Measurements from ENCODE around the gene TTC39B. TPM values are rescaled to one million over a fixed set of nuclear protein-coding genes. Genes with fewer than 3 reads are reported as not detected.
"Not testable (repeated sequence)": the region's sequence is repeated elsewhere in the genome, so short reads cannot be mapped to it uniquely, and the experiment has no call there.

Gene TTC39B
- total RNA-seq, 2 experiments from 2014 or later: 25.5 to 27.0 TPM

DNA sequence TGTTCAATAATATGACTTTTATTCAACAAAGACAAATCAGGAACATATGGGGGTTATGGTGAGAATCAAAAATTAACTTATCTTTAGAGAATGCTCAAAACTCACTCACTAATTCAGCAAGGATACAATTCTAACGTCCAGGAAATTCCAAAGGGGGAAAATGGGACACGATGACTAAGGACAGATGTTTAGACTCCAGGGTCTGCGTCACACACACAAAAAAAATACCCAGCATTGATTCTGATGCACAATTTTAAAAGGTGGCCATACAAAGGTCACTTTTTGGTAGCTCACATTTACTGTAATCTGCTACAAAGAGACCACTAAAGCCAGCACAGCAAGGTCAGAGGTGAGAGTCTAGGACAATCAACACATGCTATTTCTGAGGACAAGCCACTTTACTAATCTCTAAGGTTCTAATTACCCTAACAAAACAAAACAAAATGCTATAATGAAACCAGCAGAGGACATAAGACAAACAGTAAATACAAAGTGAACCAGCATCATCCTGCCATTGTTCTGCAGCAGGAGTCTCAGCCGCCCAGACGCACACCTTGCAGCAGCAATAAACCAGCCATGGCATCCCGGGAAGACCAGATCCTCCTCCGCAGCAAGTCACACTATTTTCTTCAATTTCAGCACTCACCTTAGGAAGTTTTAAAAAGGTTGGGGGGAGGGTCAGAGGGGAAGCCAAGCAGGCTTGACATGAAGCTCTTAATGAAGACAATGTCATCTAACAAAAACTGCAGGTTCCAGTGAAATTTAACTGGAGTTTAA is 57.8 kb downstream of the TTC39B start:
- ChIA-PET POLR2A (no interaction called here), CTCF (no interaction called here)
- no peak for DNase-seq
- peaks cover 13% of the 10 kb centered on the region for H3K36me3 Mint-ChIP-seq (ENCODE audit: low read depth)
- no peak overlapping the region for H3K27ac Mint-ChIP-seq
- H3K9me3 Mint-ChIP-seq: no peaks in the 10 kb centered on the region
- no peak overlapping the region for H3K4me3 Mint-ChIP-seq
- peaks cover 16% of the 10 kb centered on the region for H3K4me1 Mint-ChIP-seq
- H3K27me3 Mint-ChIP-seq: no peaks in the 10 kb centered on the region

GRCh38 chr9:15248621-15249020 is 58.4 kb downstream of the TTC39B start:
- Mint-ChIP-seq H3K36me3 (ENCODE audit: low read depth) (peaks cover 14% of the 10 kb centered on the region), H3K27ac (no peak overlapping the region), H3K4me3 (no peak overlapping the region), H3K4me1 (peaks cover 15% of the 10 kb centered on the region), H3K9me3 (no peaks in the 10 kb centered on the region), H3K27me3 (no peaks in the 10 kb centered on the region)
- ChIA-PET CTCF (interaction anchor here (1.0 kb wide), 1 partner anchor 15 kb away, joined by 3 read pairs; no protein-coding TSS in a partner anchor), POLR2A (no interaction called here)
- no peak for DNase-seq

DNA sequence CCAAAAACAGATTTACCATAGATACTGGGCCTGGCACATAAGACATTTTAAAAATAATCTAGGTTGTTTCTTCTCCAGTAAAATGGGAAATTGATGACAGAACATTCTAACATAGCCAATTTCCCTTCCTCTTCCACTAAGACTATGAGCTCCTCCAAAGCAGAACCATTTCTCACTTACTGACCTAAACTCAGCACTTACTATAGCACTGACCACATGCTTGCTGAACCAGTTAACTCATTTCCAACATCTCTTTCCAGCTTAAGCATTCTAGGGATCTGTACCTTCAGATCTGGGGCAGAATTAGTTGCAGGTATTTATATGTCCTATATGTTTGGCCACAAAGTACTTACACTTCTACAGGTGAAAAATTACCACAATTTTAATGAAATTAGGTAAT is 58.9 kb downstream of the TTC39B start:
- Mint-ChIP-seq H3K36me3 (ENCODE audit: low read depth) (peaks cover 14% of the 10 kb centered on the region), H3K27ac (no peak overlapping the region), H3K4me3 (no peak overlapping the region), H3K4me1 (peaks cover 15% of the 10 kb centered on the region), H3K27me3 (no peaks in the 10 kb centered on the region), H3K9me3 (no peaks in the 10 kb centered on the region)
- CTCF ChIA-PET: interaction anchor here (1.0 kb wide), 1 partner anchor 15 kb away, joined by 3 read pairs; no protein-coding TSS in a partner anchor
- DNase-seq: no peak
- POLR2A ChIA-PET: no interaction called here

DNA sequence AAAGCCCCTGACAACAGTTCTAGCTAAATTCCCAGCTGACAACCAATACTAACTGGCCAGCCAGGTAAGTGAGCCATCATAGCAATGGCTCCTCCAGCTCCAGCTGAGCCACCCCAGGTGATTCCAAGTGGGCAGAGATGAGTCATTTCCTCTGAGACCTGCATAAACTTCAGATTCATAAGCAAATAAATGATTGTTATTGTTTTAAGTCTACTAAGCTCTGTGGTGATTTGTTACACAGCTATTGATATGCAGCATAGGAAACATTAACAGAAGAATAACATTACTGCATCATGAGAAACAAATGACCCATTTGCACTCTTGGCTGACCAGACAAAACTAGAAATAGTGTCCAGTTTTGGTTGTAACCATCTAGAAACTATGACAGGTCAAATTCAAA is 60.3 kb downstream of the TTC39B start:
- ChIA-PET CTCF (interaction anchor here (1.3 kb wide), 1 partner anchor 42 kb away, joined by 3 read pairs; no protein-coding TSS in a partner anchor), POLR2A (no interaction called here)
- H3K27me3 Mint-ChIP-seq: no peaks in the 10 kb centered on the region
- DNase-seq: no peak
- H3K27ac Mint-ChIP-seq: no peak overlapping the region
- peaks cover 14% of the 10 kb centered on the region for H3K36me3 Mint-ChIP-seq (ENCODE audit: low read depth)
- no peak overlapping the region for H3K4me3 Mint-ChIP-seq
- H3K4me1 Mint-ChIP-seq: peaks cover 15% of the 10 kb centered on the region
- no peaks in the 10 kb centered on the region for H3K9me3 Mint-ChIP-seq

DNA sequence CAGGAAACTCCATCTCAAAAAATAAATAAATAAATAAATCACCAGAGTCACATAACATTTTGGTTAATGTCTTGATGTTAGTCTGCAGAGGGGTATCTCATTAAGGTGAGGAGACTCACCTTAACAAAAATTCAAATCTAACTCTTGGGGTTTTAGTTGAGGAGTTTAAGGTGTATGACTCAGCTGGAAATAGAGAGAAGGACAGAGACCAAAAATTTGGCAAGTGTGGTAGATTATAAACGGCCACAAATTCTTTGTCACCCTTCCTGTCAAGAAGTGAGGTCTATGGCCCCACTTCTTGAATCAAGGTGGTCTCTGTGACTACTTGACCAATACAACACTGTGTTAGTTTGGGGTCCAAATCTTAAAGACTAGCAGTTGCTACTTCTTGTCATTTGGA is 60.8 kb downstream of the TTC39B start:
- no peak for DNase-seq
- Mint-ChIP-seq H3K4me3 (no peak overlapping the region), H3K27me3 (no peaks in the 10 kb centered on the region), H3K27ac (no peak overlapping the region), H3K9me3 (no peaks in the 10 kb centered on the region), H3K36me3 (ENCODE audit: low read depth) (peaks cover 14% of the 10 kb centered on the region), H3K4me1 (peaks cover 15% of the 10 kb centered on the region)
- CTCF ChIA-PET: interaction anchor here (1.3 kb wide), 1 partner anchor 41 kb away, joined by 3 read pairs; no protein-coding TSS in a partner anchor
- POLR2A ChIA-PET: interaction anchor here (0.6 kb wide), 1 partner anchor 40 kb away, joined by 3 read pairs; no protein-coding TSS in a partner anchor

- Mint-ChIP-seq H3K27me3 (no peaks in the 10 kb centered on the region), H3K4me1 (peaks cover 17% of the 10 kb centered on the region), H3K36me3 (ENCODE audit: low read depth) (peaks cover 14% of the 10 kb centered on the region), H3K9me3 (peaks cover 9% of the 10 kb centered on the region), H3K27ac (no peak overlapping the region), H3K4me3 (no peak overlapping the region)
- ChIA-PET POLR2A (no interaction called here), CTCF (no interaction called here)
- no peak for DNase-seq
Measured at GRCh38 chr9:15244001-15244441, 63.0 kb downstream of the TTC39B start.

- ChIA-PET POLR2A (no interaction called here), CTCF (no interaction called here)
- Mint-ChIP-seq H3K4me3 (no peak overlapping the region), H3K27ac (no peak overlapping the region), H3K9me3 (peaks cover 17% of the 10 kb centered on the region), H3K36me3 (ENCODE audit: low read depth) (peaks cover 24% of the 10 kb centered on the region), H3K4me1 (peaks cover 17% of the 10 kb centered on the region), H3K27me3 (no peaks in the 10 kb centered on the region)
- DNase-seq: no peak
Measured at GRCh38 chr9:15243081-15243480, 63.9 kb downstream of the TTC39B start.

DNA sequence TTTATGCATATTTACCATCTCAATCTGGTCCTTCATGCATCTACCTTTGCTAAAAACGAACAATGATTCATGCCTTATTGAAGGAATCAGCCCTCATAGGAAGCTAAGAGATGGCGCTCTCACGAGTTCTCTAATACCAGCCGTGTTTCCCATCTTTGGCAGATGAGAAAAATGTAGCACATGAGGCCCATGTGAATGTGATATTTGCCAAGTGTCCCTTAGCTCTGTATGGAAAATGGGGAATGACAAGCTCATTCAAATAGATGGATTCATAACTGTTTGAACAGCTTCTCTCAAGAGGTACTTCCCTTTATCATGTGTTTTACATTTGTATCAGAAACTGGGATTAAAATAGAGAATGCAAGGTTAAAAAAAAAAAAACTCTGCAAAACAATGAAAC is 66.1 kb downstream of the TTC39B start:
- Mint-ChIP-seq H3K36me3 (ENCODE audit: low read depth) (peaks cover 37% of the 10 kb centered on the region), H3K4me3 (no peak overlapping the region), H3K9me3 (peaks cover 34% of the 10 kb centered on the region), H3K27ac (no peak overlapping the region), H3K27me3 (no peaks in the 10 kb centered on the region), H3K4me1 (peaks cover 5% of the 10 kb centered on the region)
- CTCF ChIA-PET: no interaction called here
- POLR2A ChIA-PET: no interaction called here
- no peak for DNase-seq

DNA sequence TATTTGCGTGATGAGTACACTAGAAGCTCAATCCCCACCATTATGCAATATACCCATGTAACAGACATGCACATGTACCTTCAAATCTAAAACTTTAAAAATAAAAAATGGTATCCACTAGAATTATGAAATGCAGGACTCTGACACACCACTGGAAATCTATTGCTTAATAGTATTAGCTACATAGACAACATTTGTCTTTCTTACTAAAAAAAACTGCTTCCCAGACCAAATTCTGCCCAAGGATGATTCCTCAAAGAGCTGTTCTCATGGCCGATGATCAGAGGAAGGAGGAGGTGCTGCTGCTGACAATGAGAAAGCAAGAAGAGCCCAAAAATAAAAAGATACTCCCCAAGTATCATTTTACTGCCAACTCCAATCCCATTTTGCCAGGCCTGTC is 67.2 kb downstream of the TTC39B start:
- peaks cover 41% of the 10 kb centered on the region for H3K36me3 Mint-ChIP-seq (ENCODE audit: low read depth)
- ChIA-PET CTCF (no interaction called here), POLR2A (no interaction called here)
- peaks cover 7% of the 10 kb centered on the region for H3K4me1 Mint-ChIP-seq
- H3K27ac Mint-ChIP-seq: no peak overlapping the region
- DNase-seq: no peak
- H3K9me3 Mint-ChIP-seq: peaks cover 38% of the 10 kb centered on the region
- H3K4me3 Mint-ChIP-seq: no peak overlapping the region
- no peaks in the 10 kb centered on the region for H3K27me3 Mint-ChIP-seq

DNA sequence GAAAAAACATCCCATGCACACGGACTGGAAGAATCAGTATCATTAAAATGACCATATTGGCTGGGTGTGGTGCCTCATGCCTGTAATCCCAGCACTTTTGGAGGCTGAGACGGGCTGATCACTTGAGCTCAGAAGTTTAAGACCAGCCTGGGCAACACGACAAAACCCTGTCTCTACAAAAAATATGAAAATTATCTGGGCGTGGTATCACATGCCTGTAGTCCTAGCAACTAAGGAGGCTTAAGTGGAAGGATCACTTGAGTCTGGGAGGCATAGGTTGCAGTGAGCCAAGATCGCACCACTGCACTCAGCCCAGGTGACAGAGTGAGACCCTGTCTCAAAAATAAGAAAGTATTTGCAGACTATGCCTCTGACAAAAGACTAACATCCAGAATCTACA is 68.4 kb downstream of the TTC39B start:
- H3K4me1 Mint-ChIP-seq: peaks cover 4% of the 10 kb centered on the region
- POLR2A ChIA-PET: interaction anchor here (0.6 kb wide), 1 partner anchor 61 kb away, joined by 3 read pairs; no protein-coding TSS in a partner anchor
- H3K9me3 Mint-ChIP-seq: peaks cover 38% of the 10 kb centered on the region
- no peak overlapping the region for H3K4me3 Mint-ChIP-seq
- H3K27me3 Mint-ChIP-seq: no peaks in the 10 kb centered on the region
- CTCF ChIA-PET: no interaction called here
- H3K36me3 Mint-ChIP-seq (ENCODE audit: low read depth): peaks cover 39% of the 10 kb centered on the region
- no peak for DNase-seq
- no peak overlapping the region for H3K27ac Mint-ChIP-seq

DNA sequence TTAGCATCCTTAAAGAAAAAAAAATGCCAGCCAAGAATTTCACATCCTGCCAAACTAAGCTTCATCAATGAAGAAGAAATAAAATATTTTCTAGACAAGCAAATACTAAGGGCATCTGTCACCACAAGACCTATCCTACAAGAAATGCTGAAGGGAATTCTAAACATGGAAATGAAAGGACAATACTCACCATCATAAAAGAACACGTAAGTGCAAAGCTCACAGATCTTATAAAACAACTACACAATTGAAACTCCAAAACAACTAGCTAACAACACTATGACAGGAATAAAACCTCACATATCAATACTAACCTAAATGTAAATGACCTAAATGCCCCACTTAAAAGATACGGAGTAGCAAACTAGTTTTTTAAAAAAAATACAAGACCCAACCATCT is 71.4 kb downstream of the TTC39B start:
- H3K27me3 Mint-ChIP-seq: no peaks in the 10 kb centered on the region
- ChIA-PET CTCF (interaction anchor here (0.7 kb wide), 1 partner anchor 12 kb away, joined by 3 read pairs; no protein-coding TSS in a partner anchor), POLR2A (no interaction called here)
- peaks cover 52% of the 10 kb centered on the region for H3K36me3 Mint-ChIP-seq (ENCODE audit: low read depth)
- peaks cover 2% of the 10 kb centered on the region for H3K4me1 Mint-ChIP-seq
- H3K27ac Mint-ChIP-seq: no peak overlapping the region
- DNase-seq: no peak
- peaks cover 38% of the 10 kb centered on the region for H3K9me3 Mint-ChIP-seq
- no peak overlapping the region for H3K4me3 Mint-ChIP-seq

DNA sequence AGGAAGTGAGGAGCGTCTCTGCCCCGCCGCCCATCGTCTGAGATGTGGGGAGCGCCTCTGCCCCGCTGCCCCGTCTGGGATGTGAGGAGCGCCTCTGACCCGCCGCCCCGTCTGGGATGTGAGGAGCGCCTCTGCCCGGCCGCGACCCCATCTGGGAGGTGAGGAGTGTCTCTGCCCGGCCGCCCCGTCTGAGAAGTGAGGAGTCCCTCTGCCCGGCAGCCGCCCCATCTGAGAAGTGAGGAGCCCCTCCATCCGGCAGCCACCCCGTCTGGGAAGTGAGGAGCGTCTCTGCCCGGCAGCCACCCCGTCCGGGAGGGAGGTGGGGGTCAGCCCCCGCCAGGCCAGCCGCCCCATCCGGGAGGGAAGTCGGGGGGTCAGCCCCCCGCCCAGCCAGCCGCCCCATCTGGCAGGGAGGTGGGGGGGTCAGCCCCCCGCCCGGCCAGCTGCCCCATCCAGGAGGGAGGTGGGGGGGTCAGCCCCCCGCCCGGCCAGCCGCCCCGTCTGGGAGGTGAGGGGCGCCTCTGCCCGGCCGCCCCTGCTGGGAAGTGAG is 73.0 kb downstream of the TTC39B start:
- DNase-seq, H3K4me1 Mint-ChIP-seq: not testable (repeated sequence)
- H3K9me3 Mint-ChIP-seq: peaks cover 33% of the 10 kb centered on the region

DNA sequence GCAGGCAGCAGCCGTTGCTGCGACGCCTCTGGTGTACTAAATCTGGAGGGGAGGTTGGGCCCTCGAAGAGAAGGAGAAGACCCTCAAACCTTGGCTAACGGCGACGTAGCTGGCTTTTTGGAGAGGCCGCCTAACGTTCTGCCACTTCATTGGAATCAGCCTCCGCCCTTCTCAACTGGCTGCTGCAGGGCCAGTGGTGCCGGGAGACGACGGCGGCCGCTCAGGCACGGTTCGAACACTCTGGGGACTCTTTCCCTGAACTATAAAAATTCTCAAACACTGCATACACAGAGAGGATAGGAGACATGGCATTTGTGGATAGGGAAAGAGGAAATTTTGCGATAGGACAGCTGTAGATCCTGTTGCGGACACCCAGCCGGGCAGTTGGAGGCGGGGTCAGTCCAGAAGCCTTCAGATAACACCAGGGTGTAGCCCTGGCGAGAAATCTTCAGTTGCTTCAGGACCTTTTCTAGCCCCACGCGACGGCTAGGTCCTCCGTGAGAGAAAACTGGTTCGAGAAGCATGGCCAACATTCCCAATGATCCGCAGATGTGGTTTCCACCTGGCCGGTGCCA is 74.2 kb downstream of the TTC39B start:
- CTCF ChIA-PET, H3K27ac Mint-ChIP-seq, POLR2A ChIA-PET, DNase-seq, H3K4me3 Mint-ChIP-seq, H3K27me3 Mint-ChIP-seq: not testable (repeated sequence)
- H3K36me3 Mint-ChIP-seq (ENCODE audit: low read depth): peaks cover 42% of the 10 kb centered on the region
- H3K4me1 Mint-ChIP-seq: peaks cover 15% of the 10 kb centered on the region
- peaks cover 21% of the 10 kb centered on the region for H3K9me3 Mint-ChIP-seq

More for the DNA sequence above, 73.0 kb downstream of the TTC39B start:
- POLR2A ChIA-PET, H3K27ac Mint-ChIP-seq, H3K27me3 Mint-ChIP-seq, H3K4me3 Mint-ChIP-seq, CTCF ChIA-PET: not testable (repeated sequence)
- H3K36me3 Mint-ChIP-seq (ENCODE audit: low read depth): peaks cover 50% of the 10 kb centered on the region
